ENCODE results near the gene KIF1B.
"Not testable (repeated sequence)": the region's sequence is repeated elsewhere in the genome, so short reads cannot be mapped to it uniquely, and the experiment has no call there.

KIF1B gene

DNA sequence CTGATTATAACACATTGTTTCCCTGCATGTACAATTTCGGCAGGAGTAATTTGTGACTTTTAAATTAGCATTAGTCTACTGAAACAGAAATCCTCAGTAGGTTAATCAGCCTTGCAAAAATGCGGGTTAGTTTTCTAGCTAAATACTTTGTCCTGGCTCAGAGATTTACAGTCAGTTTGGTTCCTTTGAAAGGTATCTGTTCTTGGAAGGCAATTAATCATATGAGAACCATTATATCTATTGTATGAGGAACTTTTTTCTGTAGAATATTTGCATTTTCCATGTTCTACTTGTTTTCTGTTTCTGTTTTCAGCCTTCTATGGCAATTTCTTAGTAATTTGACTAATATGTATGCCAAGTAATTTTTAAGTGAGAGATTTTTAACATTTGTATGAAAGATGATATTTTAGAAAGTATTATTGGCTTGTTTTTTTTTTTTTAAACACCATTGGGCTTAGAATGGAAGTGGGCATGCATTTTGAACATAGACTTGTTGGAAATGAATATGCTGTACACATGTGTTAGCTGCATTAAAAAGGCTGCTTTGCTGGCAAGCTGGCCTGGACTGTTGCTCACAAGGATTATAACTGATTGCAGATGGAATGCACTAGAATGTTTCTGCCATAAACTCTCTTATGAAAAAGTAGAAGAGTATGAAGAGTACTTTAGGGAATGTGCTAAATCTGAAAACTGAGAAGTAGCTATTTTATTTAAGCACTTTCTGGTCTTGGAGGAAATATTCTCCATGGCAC is 26.2 kb downstream of the KIF1B start:
- no peak for DNase-seq (ENCODE audit: low spot score)

DNA sequence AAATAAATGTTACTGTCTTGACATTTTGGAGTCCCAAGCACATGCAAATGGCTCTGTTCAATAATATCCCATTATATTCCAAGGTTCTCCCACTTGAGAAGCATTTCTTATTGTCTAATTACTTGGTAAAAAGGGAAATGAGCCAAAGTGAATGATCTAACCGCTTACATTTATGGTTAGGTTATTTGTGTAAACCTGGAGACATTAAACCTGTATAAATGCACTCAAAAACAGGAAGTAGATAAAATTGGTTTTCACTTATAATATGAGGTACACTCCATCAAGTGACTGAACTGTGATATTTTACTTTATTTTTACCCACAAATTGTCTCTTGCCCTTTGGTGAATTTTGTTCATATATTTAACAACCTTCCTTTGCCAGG is 26.8 kb downstream of the KIF1B start:
- no peak for DNase-seq (ENCODE audit: low spot score)

DNA sequence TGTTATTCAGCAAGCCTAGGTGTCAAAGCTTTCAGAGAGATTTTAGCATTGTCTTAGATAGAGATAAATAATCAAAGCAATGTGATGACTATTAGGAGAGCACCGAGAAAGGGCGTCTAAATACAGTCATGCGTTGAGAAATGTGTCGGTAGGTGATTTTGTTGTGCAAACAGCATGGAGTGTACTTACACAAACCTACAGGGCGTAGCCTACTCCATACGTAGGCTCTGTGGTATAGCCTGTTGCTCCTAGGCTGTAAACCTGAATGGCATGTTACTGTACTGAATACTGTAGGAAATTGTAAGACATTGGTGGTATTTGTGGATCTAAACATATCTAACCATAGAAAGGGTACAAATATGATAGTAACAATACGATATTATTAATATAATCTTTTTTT is 31.8 kb downstream of the KIF1B start:
- DNase-seq (ENCODE audit: low spot score), result no peak

DNA sequence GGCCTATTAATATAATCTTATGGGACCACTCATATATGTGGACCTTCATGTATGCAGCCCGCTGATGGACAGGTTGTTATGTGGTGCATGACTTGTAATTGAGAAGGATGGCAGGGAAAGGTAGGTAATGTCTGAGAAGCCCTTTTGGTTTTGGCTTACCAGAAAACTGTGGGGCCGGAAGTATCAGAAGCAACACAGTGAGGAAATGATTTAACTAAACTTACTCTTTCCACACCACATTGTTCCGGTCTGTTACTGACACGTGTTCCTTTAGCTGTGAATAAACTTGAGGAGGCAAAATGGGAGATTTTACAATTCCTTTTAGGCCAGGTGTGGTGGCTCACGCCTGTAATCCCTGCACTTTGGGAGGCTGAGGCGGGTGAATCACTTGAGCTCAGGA is 32.4 kb downstream of the KIF1B start:
- no peak for DNase-seq (ENCODE audit: low spot score)

DNA sequence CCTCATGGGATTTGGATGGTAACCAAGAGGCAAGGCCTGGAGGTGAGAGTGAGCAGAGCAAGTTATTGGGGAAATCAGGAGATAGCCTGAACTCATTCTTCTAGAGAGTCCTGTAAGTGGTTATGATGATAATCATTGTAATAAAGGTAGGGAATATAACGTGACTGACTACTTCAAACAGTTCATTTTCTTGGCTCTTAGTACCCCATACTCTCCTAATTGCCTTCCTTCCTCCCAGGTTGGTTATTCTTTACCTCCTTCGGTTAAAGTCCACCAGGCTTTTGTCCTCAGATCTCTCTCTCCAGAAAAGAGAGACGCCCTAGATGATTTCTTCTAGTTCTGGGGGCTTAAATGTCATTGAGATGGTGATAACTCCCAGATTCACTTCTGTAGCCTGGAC is 35.3 kb downstream of the KIF1B start:
- DNase-seq (ENCODE audit: low spot score), result no peak

DNA sequence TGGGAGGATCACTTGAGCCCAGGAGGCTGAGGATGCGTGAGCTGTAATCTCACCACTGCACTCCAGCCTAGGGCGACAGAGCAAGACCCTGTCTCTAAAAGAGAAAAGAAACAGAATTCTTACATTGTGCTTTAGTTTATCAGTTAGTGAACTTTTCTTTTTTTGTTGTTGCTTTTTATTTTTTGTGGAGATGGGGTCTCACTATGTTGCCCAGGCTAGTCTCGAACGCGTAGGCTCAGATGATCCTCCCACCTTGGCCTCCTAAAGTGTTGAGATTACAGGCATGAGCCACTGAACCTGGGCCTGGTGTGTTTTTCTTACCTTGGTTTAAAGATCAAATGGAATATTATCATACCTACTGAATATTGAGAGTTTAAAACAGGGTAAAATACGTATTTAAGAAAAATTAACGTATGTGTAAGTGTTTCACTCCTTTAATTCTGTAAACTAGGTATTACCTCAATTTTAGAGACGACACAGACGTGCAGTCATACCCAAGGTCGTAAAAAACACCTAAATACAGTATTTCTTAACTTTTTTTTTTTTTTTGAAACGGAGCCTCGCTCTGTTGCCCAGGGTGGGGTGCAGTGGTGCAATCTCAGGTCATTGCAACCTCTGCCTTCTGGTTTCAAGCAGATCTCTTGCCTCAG is 39.6 kb downstream of the KIF1B start:
- DNase-seq (ENCODE audit: low spot score), result no peak

DNA sequence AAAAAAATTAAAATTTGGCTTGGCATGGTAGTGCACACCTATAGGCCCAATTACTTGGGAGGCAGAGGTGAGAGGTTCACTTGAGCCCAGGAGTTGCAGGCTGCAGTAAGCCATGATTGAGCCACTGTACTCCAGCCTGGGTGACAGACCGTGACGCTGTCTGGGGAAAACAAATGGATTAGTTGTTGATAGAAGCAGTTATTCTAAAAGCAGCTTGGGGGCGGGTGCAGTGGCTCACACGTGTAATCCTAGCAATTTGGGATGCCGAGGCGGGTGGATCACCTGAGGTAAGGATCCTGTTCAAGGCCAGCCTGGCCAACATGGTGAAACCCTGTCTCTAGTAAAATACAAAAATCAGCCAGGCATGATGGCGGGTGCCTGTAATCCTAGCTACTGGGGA is 40.3 kb downstream of the KIF1B start:
- no peak for DNase-seq (ENCODE audit: low spot score)

DNA sequence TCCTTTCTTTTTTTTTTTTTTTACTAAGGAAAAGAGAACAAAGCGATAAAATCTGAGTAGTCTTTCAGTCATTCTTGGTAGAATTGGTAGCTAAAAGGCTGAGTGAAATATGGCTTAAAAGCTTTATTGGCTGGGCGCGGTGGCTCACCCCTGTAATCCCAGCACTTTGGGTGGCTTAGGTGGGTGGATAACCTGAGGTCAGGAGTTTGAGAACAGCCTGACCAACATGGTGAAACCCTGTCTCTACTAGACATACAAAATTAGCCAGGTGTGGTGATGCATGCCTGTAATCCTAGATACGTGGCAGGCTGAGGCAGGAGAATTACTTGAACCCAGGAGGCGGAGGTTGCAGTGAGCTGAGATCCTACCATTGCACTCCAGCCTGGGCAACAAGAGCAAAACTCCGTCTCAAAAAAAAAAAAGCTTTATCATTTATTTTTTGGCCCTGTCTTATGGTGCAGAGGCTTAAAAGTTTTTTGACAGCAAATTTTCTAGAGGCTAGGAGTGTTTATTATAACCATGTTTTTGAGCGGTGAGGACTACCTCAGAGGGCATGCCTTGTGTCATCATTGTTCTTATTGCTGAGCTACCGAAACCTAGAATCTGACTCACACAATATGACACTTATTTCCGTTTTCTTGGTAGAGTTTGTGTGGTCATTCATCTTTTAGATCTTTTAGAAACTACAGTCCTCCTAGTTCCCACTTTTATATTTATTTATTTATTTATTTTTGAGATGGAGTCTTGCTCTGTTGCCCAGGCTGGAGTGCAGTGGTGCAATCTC is 41.1 kb downstream of the KIF1B start:
- DNase-seq (ENCODE audit: low spot score), result not testable (repeated sequence)

DNA sequence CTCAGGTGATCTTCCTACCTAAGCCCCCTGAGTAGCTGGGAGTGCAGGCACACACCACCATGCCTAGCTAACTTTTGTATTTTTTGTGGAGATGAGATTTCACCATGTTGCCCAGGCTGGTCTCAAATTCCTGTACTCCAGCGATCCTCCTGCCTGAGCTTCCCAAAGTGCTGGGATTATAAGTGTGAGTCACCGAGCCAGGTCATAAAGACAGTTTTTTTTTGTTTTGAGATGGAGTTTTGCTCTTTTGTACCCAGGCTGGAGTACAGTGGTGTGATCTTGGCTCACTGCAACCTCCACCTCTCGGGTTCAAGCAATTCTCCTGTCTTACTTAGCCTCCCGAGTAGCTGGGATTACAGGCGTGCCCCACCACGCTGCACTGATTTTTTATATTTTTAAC is 42.1 kb downstream of the KIF1B start:
- DNase-seq (ENCODE audit: low spot score), result no peak

DNA sequence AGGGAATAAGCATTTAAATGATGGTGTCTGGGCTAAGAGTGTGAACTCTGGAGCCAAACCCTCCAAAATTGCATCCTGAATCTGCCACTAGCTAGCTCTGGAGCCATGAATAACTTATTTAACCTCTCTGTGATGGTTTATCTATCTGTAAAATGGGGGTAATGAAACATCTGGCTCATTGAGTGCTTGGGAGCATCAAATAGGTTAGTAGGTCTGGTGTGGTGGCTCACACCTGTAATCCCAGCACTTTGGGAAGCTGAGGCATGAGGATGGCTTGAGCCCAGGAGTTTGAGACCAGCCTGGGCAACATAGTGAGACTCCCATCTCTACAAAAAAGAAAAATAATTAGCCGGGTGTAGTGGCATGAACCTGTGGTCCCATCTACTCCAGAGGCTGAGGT is 42.8 kb downstream of the KIF1B start:
- no peak for DNase-seq (ENCODE audit: low spot score)

DNA sequence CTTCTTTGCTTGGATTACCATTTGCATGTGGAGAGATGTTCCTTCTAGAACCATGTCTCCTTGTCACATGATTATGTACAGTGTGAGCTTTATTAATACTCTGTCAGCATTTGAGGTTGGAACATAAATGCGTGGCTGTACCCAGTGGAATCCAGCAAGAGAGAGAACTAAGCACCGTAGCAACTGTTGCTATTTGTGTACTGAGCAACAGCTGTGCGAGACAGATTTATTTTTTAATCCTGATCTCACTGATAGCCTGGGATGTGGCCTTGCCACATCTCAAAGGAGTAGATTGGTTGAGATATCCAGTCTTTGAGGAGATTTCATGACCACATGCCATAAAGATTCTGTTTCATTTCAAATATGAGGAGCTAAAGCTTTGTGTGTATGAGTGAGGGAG is 43.4 kb downstream of the KIF1B start:
- peak; percentile 50 for DNase-seq (ENCODE audit: low spot score)

DNA sequence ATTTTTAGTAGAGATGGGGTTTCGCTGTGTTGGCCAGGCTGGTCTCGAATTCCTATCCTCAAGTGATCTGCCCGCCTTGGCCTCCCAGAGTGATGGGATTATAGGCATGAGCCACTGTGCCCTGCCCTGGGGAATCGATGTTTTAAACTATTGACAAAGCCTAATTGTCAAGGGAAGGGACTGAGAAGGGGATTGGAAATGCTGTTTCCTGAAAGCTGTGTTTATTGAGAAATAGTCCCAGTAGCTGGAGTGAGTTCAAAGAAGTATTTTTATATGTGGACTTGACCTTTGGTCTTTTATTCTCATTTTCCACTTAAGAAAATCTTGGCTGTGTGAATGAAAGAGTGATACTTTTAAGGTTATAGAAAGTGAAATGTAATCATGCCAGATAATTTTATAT is 47.5 kb downstream of the KIF1B start:
- peak; percentile 40 for DNase-seq (ENCODE audit: low spot score)

DNA sequence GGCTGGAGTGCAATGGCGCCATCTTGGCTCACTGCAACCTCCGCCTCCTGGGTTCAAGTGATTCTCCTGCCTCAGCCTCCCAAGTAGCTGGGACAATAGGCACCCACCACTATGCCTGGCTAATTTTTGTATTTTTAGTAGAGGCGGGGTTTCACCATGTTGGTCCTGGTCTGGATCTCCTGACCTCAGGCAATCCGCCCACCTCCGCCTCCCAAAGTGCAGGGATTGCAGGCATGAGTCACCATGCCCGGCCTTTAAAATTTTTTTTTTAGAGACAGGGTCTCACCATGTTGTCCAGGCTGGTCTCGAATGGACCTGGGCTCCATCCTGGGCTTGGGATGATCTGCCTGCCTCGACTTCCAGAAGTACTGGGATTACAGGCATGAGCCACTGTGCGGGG is 49.2 kb downstream of the KIF1B start:
- DNase-seq (ENCODE audit: low spot score), result not testable (repeated sequence)

DNA sequence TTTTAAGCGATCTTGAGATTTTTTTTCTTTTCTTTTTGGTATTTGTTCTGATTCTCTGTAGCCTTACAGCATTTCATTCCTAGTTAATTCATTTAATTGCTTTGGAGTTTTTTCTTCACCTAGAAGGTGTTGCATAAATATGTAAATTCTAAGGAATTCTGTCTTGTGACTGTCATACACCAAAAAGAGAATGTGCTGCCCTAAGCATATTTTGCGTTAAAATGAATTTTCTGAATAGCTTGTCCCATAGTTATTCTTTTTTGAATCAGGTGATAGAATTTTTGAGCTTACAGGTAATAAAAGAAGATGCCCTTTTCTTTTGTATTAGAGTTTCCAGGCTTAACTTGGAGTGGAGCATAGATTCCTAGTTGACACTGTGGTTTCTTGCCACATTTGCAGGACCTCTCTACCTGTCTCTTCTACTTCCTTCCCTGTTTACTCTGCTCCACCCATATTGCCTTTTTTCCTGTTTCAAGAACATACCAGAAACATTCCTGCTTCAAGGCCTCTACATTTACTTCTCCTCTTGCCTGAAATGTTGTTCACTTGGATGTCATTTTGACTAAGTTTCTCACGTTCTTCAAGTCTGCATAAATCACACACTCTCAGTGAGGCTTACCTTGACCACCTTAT is 53.2 kb downstream of the KIF1B start:
- no peak for DNase-seq (ENCODE audit: low spot score)

DNA sequence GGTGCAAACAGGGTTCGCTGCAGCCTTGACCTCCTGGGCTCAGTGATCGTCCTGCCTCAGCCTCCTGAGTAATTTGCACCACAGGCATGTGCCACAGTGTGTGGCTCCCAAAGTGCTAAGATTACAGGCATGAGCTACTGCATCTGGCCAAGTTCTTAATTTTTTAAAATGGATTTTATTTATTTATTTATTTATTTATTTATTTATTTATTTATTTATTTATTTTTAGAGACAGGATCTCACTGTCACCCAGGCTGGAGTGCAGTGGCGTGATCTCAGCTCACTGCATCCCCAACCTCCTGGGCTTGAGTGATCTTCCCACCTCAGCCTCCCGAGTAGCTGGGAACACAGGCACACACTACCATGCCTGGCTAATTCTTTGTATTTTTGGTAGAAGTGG is 54.7 kb downstream of the KIF1B start:
- DNase-seq (ENCODE audit: low spot score), result no peak

DNA sequence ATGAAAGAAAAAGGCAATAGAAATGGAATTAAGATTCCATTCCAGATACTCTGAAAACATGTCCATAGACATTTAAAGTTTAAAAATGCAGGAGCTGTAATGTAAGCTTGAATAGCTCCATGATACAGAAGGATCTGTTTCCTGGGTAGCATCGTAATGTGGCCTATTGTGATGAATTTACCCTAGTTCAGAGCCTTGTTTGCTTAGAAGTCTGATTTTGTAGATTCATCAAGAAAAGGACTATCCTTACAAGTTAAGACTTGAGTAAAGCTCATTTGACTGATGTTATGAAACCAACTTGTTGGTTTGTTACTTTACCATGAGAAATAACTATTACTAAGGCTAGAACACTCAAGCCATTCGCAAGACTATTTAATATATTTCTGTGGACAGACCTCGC is 55.5 kb downstream of the KIF1B start:
- DNase-seq (ENCODE audit: low spot score), result no peak

DNA sequence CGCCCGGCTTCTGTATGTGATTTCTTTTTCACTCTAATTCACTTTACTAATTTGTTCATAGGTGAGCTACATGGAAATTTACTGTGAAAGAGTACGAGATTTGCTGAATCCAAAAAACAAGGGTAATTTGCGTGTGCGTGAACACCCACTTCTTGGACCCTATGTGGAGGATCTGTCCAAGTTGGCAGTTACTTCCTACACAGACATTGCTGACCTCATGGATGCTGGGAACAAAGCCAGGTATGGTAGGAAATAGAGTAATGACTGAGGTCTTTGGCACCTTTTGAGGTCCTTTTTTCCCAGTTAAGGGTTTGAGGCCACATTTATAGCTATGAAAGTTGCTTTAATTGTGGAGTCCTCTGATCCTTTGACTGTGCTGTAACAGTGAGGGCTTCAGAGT is 56.9 kb downstream of the KIF1B start:
- DNase-seq (ENCODE audit: low spot score), result no peak

DNA sequence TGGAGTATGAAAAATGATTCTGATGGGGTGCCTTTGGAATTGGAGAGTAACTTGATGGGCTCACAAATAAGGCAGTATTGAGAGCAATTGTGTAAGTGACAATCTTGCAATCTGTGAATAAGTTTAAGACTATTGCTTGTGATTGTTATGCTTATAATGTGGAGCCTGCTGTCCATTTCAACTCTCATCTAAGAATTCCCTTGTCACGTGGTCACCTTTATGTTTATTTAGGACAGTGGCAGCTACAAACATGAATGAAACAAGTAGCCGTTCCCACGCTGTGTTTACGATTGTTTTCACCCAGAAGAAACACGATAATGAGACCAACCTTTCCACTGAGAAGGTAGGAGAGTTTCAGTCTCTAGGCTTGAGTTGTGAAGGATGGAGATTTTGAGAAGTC is 57.6 kb downstream of the KIF1B start:
- DNase-seq (ENCODE audit: low spot score), result no peak

DNA sequence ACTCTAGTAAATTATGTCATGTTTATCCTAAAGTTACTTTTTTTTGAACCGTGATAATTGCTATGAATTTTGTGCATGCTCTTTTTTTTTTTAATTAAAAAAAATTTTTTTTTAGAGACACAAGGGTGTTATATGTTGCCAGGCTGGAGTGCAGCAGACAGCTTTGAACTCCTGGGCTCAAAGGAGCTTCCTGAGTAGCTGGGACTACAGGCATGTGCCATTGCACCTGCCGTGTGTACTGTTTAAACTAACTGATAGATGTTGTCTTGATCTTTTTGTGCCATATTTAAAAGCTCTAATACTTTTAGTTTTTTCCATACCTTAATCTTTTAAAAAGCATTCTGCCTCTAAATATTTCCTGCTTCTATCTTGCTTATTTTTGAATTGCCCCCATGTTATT is 60.7 kb downstream of the KIF1B start:
- no peak for DNase-seq (ENCODE audit: low spot score)

DNA sequence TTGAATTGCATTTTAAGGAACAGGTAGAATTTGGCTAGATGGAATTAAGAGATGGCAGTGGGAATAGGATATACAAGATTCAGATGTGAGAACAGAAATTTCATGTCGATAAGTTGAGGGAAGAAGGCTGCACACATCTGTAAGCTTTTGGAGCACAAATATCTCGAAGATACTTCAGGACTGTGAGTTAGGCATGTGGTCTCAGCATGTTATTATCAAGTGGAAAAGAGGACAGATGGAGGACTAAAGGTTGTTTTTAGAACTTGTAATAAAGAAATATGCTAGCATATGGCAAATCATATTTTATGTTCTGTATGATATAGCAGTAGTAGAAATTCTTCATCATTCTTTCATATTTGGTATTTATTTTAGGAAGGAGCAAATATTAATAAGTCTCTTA is 61.5 kb downstream of the KIF1B start:
- DNase-seq (ENCODE audit: low spot score), result no peak

DNA sequence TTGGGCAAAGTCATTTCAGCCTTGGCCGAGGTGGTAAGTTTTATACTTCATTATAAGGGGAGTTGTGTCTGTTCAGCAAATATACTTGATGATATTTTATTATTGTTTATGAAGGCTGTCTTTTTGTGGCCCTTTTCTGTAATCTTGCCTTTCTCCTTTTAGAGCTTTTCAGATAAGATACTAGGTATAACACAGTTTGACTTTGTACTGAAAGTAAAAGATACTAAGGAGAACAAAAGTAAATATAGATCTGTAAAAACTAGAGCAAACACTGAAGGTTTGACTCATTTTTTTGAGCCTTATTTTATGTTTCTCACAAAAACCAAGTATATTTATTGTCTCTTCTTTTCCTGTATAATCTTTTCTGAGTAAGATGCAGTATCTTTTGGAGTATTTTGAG is 61.9 kb downstream of the KIF1B start:
- no peak for DNase-seq (ENCODE audit: low spot score)

DNA sequence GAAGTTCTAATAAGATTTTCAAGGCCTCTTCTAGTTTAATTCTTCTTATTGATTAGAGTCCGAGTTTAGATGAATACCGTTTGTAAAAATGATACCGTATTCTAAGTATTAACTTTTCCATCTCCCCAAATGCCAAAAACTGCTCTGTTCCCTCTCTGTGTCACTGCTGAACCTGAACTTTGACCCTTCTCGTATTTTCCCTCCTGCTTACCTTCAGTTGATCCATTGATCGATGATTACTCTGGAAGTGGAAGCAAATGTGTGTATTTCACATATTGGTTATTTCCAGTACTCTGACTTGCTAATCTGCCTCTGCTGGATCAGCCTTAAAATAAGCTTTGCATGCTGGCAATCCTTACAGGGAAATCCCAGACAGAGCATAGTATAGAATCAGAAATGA is 68.5 kb downstream of the KIF1B start:
- no peak for DNase-seq (ENCODE audit: low spot score)

All from COLO829 (cell line).